H1 (cell line): ENCODE data around the gene NLRC3. TPM values are rescaled to one million over a fixed set of nuclear protein-coding genes. Genes with fewer than 3 reads are reported as not detected.

Source experiments
- CTCF ChIA-PET: fragments of 300-600 bp; sonication (Branson Sonifier 250); formaldehyde crosslinking; loops from one replicate; lab custom pipeline; 2021; ENCODE audit not compliant: partially characterized antibody; lab: Charles Lee
- POLR2A ChIA-PET: fragments of 300-600 bp; sonication (Branson Sonifier 250); formaldehyde crosslinking; loops from one replicate; lab custom pipeline; 2021; ENCODE audit warnings: inconsistent platforms; ENCODE audit not compliant: partially characterized antibody; lab: Charles Lee
- DNase-seq, 2 experiments: peaks; one replicate each; pipeline versions ENCODE4 v3.0.0 to v3.0.0-alpha.2; 2010 to 2022; ENCODE audit warnings: low spot score in 2 of 2, low read depth in 1 of 2, mixed read lengths in 1 of 2
- FAIRE-seq: peaks from 2 replicates; lab custom pipeline; 2011; peaks lifted over from hg19 to GRCh38; lab: Jason Lieb, UNC
- H2AFZ ChIP-seq: 2 replicates; pipeline ENCODE4 v1.8.1; 2012; ENCODE audit warnings: low read length, inconsistent platforms
- H2AK5ac ChIP-seq: 2 replicates; pipeline ENCODE4 v1.6.1; 2013; ENCODE audit warnings: low read depth, low read length
- H2BK120ac ChIP-seq: replicated peaks from 2 replicates; pipeline ENCODE3; 2013; ENCODE audit warnings: low read depth, low read length, inconsistent platforms
- H2BK12ac ChIP-seq: 2 replicates; pipeline ENCODE4 v1.6.1; 2013; ENCODE audit warnings: low read depth, low read length
- H2BK15ac ChIP-seq: 2 replicates; pipeline ENCODE4 v1.6.1; 2013; ENCODE audit warnings: low read length
- H2BK20ac ChIP-seq: 2 replicates; pipeline ENCODE4 v1.6.1; 2013; ENCODE audit warnings: low read length
- H2BK5ac ChIP-seq: 2 replicates; pipeline ENCODE4 v1.6.1; 2013; ENCODE audit warnings: low read depth, low read length
- H3K14ac ChIP-seq: 2 replicates; pipeline ENCODE4 v1.6.1; 2013; ENCODE audit warnings: inconsistent platforms; ENCODE audit not compliant: insufficient read length
- H3K18ac ChIP-seq: 2 replicates; pipeline ENCODE4 v1.6.1; 2013; ENCODE audit warnings: low read length; ENCODE audit errors: extremely low read depth
- H3K23ac ChIP-seq: 2 replicates; pipeline ENCODE4 v1.6.1; 2013; ENCODE audit warnings: inconsistent platforms; ENCODE audit not compliant: insufficient read length
- H3K23me2 ChIP-seq: 2 replicates; pipeline ENCODE4 v1.6.1; 2013; ENCODE audit warnings: low read depth, low read length
- H3K27ac ChIP-seq: 2 replicates; pipeline ENCODE4 v1.6.1; 2011; ENCODE audit warnings: low read depth, low read length, inconsistent platforms
- H3K27me3 ChIP-seq, 4 experiments: replicated peaks in 1 of 4; 1 replicate in 1 of 4; 2 replicates in 3 of 4; pipeline versions ENCODE4 v1.6.1 to v1.8.1; 2011 to 2013; ENCODE audit warnings: low read length in 3 of 4, mild to moderate bottlenecking in 3 of 4, inconsistent platforms in 2 of 4, mixed read lengths in 2 of 4, moderate library complexity in 1 of 4; ENCODE audit not compliant: control insufficient read depth in 3 of 4, insufficient read depth in 3 of 4; ENCODE audit errors: extremely low read depth in 1 of 4
- H3K36me3 ChIP-seq, 4 experiments: 2 replicates each; pipeline versions ENCODE4 v1.6.1 to v1.8.1; 2011 to 2013; ENCODE audit warnings: mild to moderate bottlenecking in 4 of 4, low read length in 3 of 4, moderate library complexity in 2 of 4, control low read depth in 1 of 4, inconsistent platforms in 1 of 4; ENCODE audit not compliant: insufficient read depth in 4 of 4, control insufficient read depth in 2 of 4
- H3K4ac ChIP-seq: replicated peaks from 2 replicates; pipeline ENCODE3; 2013; ENCODE audit warnings: low read length, low read depth, mixed read lengths, inconsistent platforms; ENCODE audit not compliant: insufficient read length
- H3K4me1 ChIP-seq, 4 experiments: replicated peaks in 1 of 4; 1 replicate in 1 of 4; 2 replicates in 3 of 4; pipeline versions ENCODE4 v1.6.1 to v1.8.1; 2011 to 2013; ENCODE audit warnings: low read length in 3 of 4, inconsistent platforms in 2 of 4, mixed read lengths in 1 of 4; ENCODE audit not compliant: insufficient read depth in 4 of 4, control insufficient read depth in 3 of 4
- H3K4me2 ChIP-seq, 2 experiments: 2 replicates each; pipeline versions ENCODE4 v1.6.1 to v1.8.1; 2011 to 2013; ENCODE audit warnings: low read depth in 2 of 2, low read length in 2 of 2, control low read depth in 1 of 2, inconsistent platforms in 1 of 2, mild to moderate bottlenecking in 1 of 2; ENCODE audit not compliant: insufficient read depth in 1 of 2
- H3K4me3 ChIP-seq, 4 experiments: fragments of 200-600, 300-600 bp in 1 of 4; sonication (generic), shearing (Covaris generic), sonication (Bioruptor Twin) in 1 of 4; 2 replicates each; pipeline versions ENCODE4 v1.5.1 to v1.8.1; 2011 to 2016; ENCODE audit warnings: low read length in 4 of 4, low read depth in 3 of 4, control low read depth in 2 of 4, inconsistent platforms in 2 of 4, mild to moderate bottlenecking in 2 of 4, mixed read lengths in 1 of 4, moderate library complexity in 1 of 4; ENCODE audit not compliant: insufficient read depth in 2 of 4; ENCODE audit errors: extremely low read depth in 1 of 4
- H3K56ac ChIP-seq: replicated peaks from 2 replicates; pipeline ENCODE3; 2013; ENCODE audit warnings: low read depth, mild to moderate bottlenecking, mixed read lengths, low read length, inconsistent platforms; ENCODE audit not compliant: insufficient read length
- H3K79me1 ChIP-seq: 2 replicates; pipeline ENCODE4 v1.6.1; 2013; ENCODE audit warnings: low read depth, low read length, control low read depth
- H3K79me2 ChIP-seq, 2 experiments: 2 replicates each; pipeline versions ENCODE4 v1.6.1 to v1.8.1; 2012 to 2013; ENCODE audit warnings: low read length in 2 of 2, mild to moderate bottlenecking in 2 of 2, inconsistent platforms in 1 of 2; ENCODE audit not compliant: insufficient read depth in 2 of 2, control insufficient read depth in 1 of 2
- H3K9ac ChIP-seq, 4 experiments: replicated peaks in 1 of 4; 1 replicate in 1 of 4; 2 replicates in 3 of 4; pipeline versions ENCODE4 v1.6.1 to v1.8.1; 2011 to 2013; ENCODE audit warnings: low read depth in 3 of 4, low read length in 3 of 4, control low read depth in 2 of 4, mild to moderate bottlenecking in 2 of 4, moderate library complexity in 2 of 4, inconsistent platforms in 1 of 4; ENCODE audit errors: extremely low read depth in 1 of 4
- H3K9me3 ChIP-seq, 2 experiments: 2 replicates each; pipeline versions ENCODE4 v1.6.1 to v1.8.1; 2012 to 2013; ENCODE audit warnings: mild to moderate bottlenecking in 2 of 2, moderate library complexity in 2 of 2, control low read depth in 1 of 2, inconsistent platforms in 1 of 2, low read depth in 1 of 2, low read length in 1 of 2, mixed read lengths in 1 of 2; ENCODE audit not compliant: insufficient read depth in 2 of 2
- H4K20me1 ChIP-seq, 2 experiments: replicated peaks in 1 of 2; 2 replicates each; pipeline versions ENCODE3 to v1.8.1; 2011 to 2013; ENCODE audit warnings: inconsistent platforms in 2 of 2, low read length in 2 of 2, mild to moderate bottlenecking in 1 of 2; ENCODE audit not compliant: insufficient read depth in 2 of 2, control insufficient read depth in 1 of 2
- H4K5ac ChIP-seq: 2 replicates; pipeline ENCODE4 v1.6.1; 2013; ENCODE audit warnings: low read length, low read depth, mixed read lengths, inconsistent platforms; ENCODE audit not compliant: insufficient read length
- H4K8ac ChIP-seq: 2 replicates; pipeline ENCODE4 v1.8.0; 2013; ENCODE audit warnings: mild to moderate bottlenecking, moderate library complexity, low read length, inconsistent platforms; ENCODE audit not compliant: insufficient read depth; ENCODE audit errors: extremely low read depth
- H4K91ac ChIP-seq: replicated peaks from 2 replicates; pipeline ENCODE3; 2013; ENCODE audit warnings: low read length, mixed read lengths, inconsistent platforms; ENCODE audit not compliant: insufficient read length
- E2F6 ChIP-seq: IDR thresholded peaks from 2 replicates; pipeline ENCODE4 v1.6.1; 2012; ENCODE audit warnings: inconsistent platforms
- HDAC2 ChIP-seq, 2 experiments: fragments of 300-600 bp in 1 of 2; sonication (generic) in 1 of 2; IDR thresholded peaks; 2 replicates each; pipeline ENCODE4 v1.6.1; 2011 to 2012; ENCODE audit warnings: low read depth in 2 of 2, low read length in 2 of 2, mild to moderate bottlenecking in 2 of 2, moderate library complexity in 2 of 2, borderline replicate concordance in 1 of 2, inconsistent platforms in 1 of 2
- NANOG ChIP-seq: IDR thresholded peaks from 2 replicates; pipeline ENCODE4 v1.6.1; 2011; ENCODE audit warnings: low read length, low read depth, mild to moderate bottlenecking, inconsistent platforms; ENCODE audit not compliant: insufficient read depth, poor library complexity, severe bottlenecking
- SP4 ChIP-seq: IDR thresholded peaks from 2 replicates; pipeline ENCODE4 v1.6.1; 2012; ENCODE audit warnings: low read length, inconsistent platforms
- WGBS, 2 experiments: shearing (Covaris generic) in 1 of 2; methylation state at CpG; one replicate each; pipeline versions ENCODE4 v1.1.6 to v1.1.7; 2013 to 2015; ENCODE audit warnings: low lambda C conversion rate in 2 of 2, mixed read lengths in 2 of 2, inconsistent platforms in 1 of 2, low coverage in 1 of 2, missing lambda C conversion rate in 1 of 2; ENCODE audit not compliant: insufficient replicate concordance in 2 of 2, insufficient coverage in 1 of 2, insufficient read length in 1 of 2; ENCODE audit errors: extremely low coverage in 1 of 2, missing lambda C conversion rate in 1 of 2; 5-methylcytosine and 5-hydroxymethylcytosine counted together
- polyA plus RNA-seq, 7 experiments: library from polyadenylated mRNA; depleted of rRNA in 3 of 7; stranded (reverse) in 5 of 7; unstranded in 2 of 7; fragments of >200 nt in 5 of 7; fragments of 200-250 nt in 2 of 7; gene quantifications; 1 replicate in 5 of 7; 2 replicates in 1 of 7; 4 replicates in 1 of 7; pipeline versions ENCODE4 v1.2.1 to v1.2.3, GENCODE V29; 2011 to 2013; ENCODE audit warnings: missing spikeins in 2 of 7, mixed read lengths in 2 of 7
- total RNA-seq: library from RNA; stranded (reverse); fragmentation: NEBNext Ultra II Directional; extraction: Animal tissue kit (Norgen Biotek cat#: 25700); gene quantifications from 2 replicates; pipeline ENCODE4 v1.2.1, GENCODE V29; 2021
- TF ChIP-seq, protein P1 (sequence below): IDR thresholded peaks from 2 replicates; pipeline ENCODE4 v1.6.1; 2012; ENCODE audit warnings: low read length, inconsistent platforms

Gene NLRC3
- total and polyA plus RNA-seq, 2 of the 8 experiments (the other 6 are each of a cell fraction or from before 2014, with no cell fraction given) = 0.18 to 0.20 TPM

GRCh38 chr16:3523281-3523680 lies 53.9 kb downstream of the NLRC3 start:
- Histone ChIP-seq H4K20me1 (no peaks in the 10 kb centered on the region), H3K4me1 (no peaks in the 10 kb centered on the region), H3K4me2 (no peak overlapping the region), H3K27me3 (no peaks in the 10 kb centered on the region), H2AFZ (no peak overlapping the region), H2BK5ac (no peak overlapping the region), H4K91ac (no peak overlapping the region), H2BK120ac (no peak overlapping the region), H3K79me1 (no peaks in the 10 kb centered on the region), H3K56ac (no peak overlapping the region), H3K23me2 (no peaks in the 10 kb centered on the region), H3K14ac (no peak overlapping the region), H3K27ac (no peak overlapping the region), H4K8ac (no peak overlapping the region), H3K36me3 (peaks cover 3 to 22% (median 10%) of the 10 kb centered on the region in 4 experiments), H3K79me2 (no peaks in the 10 kb centered on the region), H3K4me3 (no peak overlapping the region), H4K5ac (no peak overlapping the region), H3K18ac (no peak overlapping the region), H3K9ac (no peak overlapping the region), H3K23ac (no peak overlapping the region), H2BK15ac (no peak overlapping the region), H3K9me3 (no peaks in the 10 kb centered on the region), H3K4ac (no peak overlapping the region), H2BK12ac (no peak overlapping the region), H2BK20ac (no peak overlapping the region), H2AK5ac (no peak overlapping the region)
- TF ChIP-seq SP4 (no peak), E2F6 (no peak), NANOG (no peak), HDAC2 (IDR thresholded peaks at IDR 0.05; ENCODE audit: borderline replicate concordance in 1 of 2, low read depth in 2 of 2, low read length in 2 of 2) (no peak)
- TF ChIP-seq, protein P1, sequence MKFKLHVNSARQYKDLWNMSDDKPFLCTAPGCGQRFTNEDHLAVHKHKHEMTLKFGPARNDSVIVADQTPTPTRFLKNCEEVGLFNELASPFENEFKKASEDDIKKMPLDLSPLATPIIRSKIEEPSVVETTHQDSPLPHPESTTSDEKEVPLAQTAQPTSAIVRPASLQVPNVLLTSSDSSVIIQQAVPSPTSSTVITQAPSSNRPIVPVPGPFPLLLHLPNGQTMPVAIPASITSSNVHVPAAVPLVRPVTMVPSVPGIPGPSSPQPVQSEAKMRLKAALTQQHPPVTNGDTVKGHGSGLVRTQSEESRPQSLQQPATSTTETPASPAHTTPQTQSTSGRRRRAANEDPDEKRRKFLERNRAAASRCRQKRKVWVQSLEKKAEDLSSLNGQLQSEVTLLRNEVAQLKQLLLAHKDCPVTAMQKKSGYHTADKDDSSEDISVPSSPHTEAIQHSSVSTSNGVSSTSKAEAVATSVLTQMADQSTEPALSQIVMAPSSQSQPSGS = no peak
- 94% methylated on average over 3 of the region's 3 CpGs; no CpG with 5 or more reads in 1 of the 2 experiments for WGBS, 2 experiments
- CTCF ChIA-PET = interaction anchor here (1.2 to 1.3 kb wide), 2 partner anchors 19 to 26 kb away, joined by 3 read pairs; no protein-coding TSS in a partner anchor
- DNase-seq = no peak
- no peak for FAIRE-seq
- POLR2A ChIA-PET = no interaction called here
